Measurements from ENCODE around the gene ANKRD2. TPM values are rescaled to one million over a fixed set of nuclear protein-coding genes. Genes with fewer than 3 reads are reported as not detected.

The ANKRD2 gene
- total and polyA plus RNA-seq, 10 of the 15 experiments (the other 5 are each of a cell fraction or from before 2014, with no cell fraction given) = 0.18 to 0.23 TPM; not detected in 8

- TF ChIP-seq CHD4 (IDR thresholded peaks at IDR 0.05) = no peak
These were observed 18.3 kb downstream of the ANKRD2 start (continued) for GRCh38 chr10:97590748-97591495.

GRCh38 chr10:97593421-97593820 lies 20.8 kb downstream of the ANKRD2 start:
- Histone ChIP-seq H3K4me3 (no peak overlapping the region), H3K4me1 (ENCODE audit: control insufficient read depth, insufficient read depth, low read length) (no peaks in the 10 kb centered on the region), H3K9me3 (replicated peaks; ENCODE audit: control insufficient read depth, insufficient read depth, low read length) (no peaks in the 10 kb centered on the region), H3K4me2 (ENCODE audit: control insufficient read depth, insufficient read depth) (no peak overlapping the region), H3K9ac (ENCODE audit: control insufficient read depth, insufficient read depth, low read length) (no peak overlapping the region), H3K36me3 (ENCODE audit: control insufficient read depth in 2 of 2, insufficient read depth in 2 of 2, low read length in 1 of 2) (no peaks in the 10 kb centered on the region), H3K27ac (ENCODE audit: control insufficient read depth, insufficient read depth) (no peak overlapping the region), H4K20me1 (ENCODE audit: control insufficient read depth, insufficient read depth) (no peaks in the 10 kb centered on the region), H3K79me2 (ENCODE audit: control insufficient read depth, insufficient read depth, low read length) (no peaks in the 10 kb centered on the region), H2AFZ (ENCODE audit: control insufficient read depth, low read depth, low read length) (no peak overlapping the region), H3K27me3 (replicated peaks in 1 of 2; ENCODE audit: control insufficient read depth in 2 of 2, insufficient read depth in 2 of 2, low read length in 1 of 2) (no peaks in the 10 kb centered on the region)
- WGBS (ENCODE audit: insufficient coverage, insufficient replicate concordance, low lambda C conversion rate, missing lambda C conversion rate) = 95% methylated on average over 4 of the region's 4 CpGs
- no peak for FAIRE-seq
- ChIA-PET RAD21 (ENCODE audit: unreplicated experiment) (no interaction called here), CTCF (interaction anchor here (0.7 kb wide), 1 partner anchor 22 kb away, joined by 3 read pairs; no protein-coding TSS in a partner anchor), POLR2A (interaction anchor here (0.5 kb wide), 1 partner anchor 17 kb away, joined by 3 read pairs; no protein-coding TSS in a partner anchor), SMC1A (ENCODE audit: uncharacterized antibody, unreplicated experiment) (no interaction called here)
- BruUV-seq (replicated peaks) = no TSS peak
- no peak for DNase-seq (ENCODE audit: low read depth, low spot score)
- intact Hi-C loops (cut with micrococcal nuclease; ENCODE audit: unreplicated experiment) = no loop called here
- no peak for ATAC-seq
- in situ Hi-C loops (cut with MboI) = no loop called here
- TF ChIP-seq ATF7 (IDR thresholded peaks at IDR 0.05; ENCODE audit: low read depth) (no peak), MTA2 (IDR thresholded peaks at IDR 0.05; ENCODE audit: low read depth) (no peak), FOS (IDR thresholded peaks at IDR 0.05; ENCODE audit: borderline replicate concordance, extremely low read depth, insufficient read length) (no peak), SP1 (IDR thresholded peaks at IDR 0.05; ENCODE audit: low read depth, low read length) (no peak), TARDBP (IDR thresholded peaks at IDR 0.05; ENCODE audit: borderline replicate concordance) (no peak), NFYB (IDR thresholded peaks at IDR 0.05; ENCODE audit: insufficient read depth, low read depth, low read length) (no peak), HSF1 (IDR thresholded peaks at IDR 0.05; ENCODE audit: low read depth, low read length) (no peak), CTCF (IDR thresholded peaks at IDR 0.05 in 2 of 3, conservative IDR thresholded peaks at IDR 0.05 in 1 of 3; ENCODE audit: control insufficient read depth in 2 of 3, extremely low read depth in 1 of 3, insufficient read depth in 1 of 3, low read depth in 3 of 3, low read length in 3 of 3) (no peak), ZBTB11 (CRISPR knock-in tag; IDR thresholded peaks at IDR 0.05) (no peak), SMC3 (IDR thresholded peaks at IDR 0.05; ENCODE audit: borderline replicate concordance, low read length) (no peak), CEBPB (IDR thresholded peaks at IDR 0.05; ENCODE audit: borderline replicate concordance in 1 of 2, low read depth in 2 of 2, low read length in 2 of 2) (no peak), KLF5 (IDR thresholded peaks at IDR 0.05; ENCODE audit: partially characterized antibody) (no peak), IKZF2 (IDR thresholded peaks at IDR 0.05) (no peak), EED (IDR thresholded peaks at IDR 0.05; ENCODE audit: low read depth) (no peak), POLR2AphosphoS5 (IDR thresholded peaks at IDR 0.05; ENCODE audit: low read length) (no peak), IRF4 (IDR thresholded peaks at IDR 0.05; ENCODE audit: low read depth, low read length) (no peak)

All from GM12878 (cell line).